HL-60 (cell line): ENCODE measurements around the gene TYK2.
"Not testable (repeated sequence)": the region's sequence is repeated elsewhere in the genome, so short reads cannot be mapped to it uniquely, and the experiment has no call there.

ENCODE experiments used
- DNase-seq, 2 experiments: peaks; one replicate each; pipeline ENCODE4 v3.0.0-alpha.2; 2010 to 2020; ENCODE audit warnings: low read depth in 1 of 2, low spot score in 1 of 2
- H3K27ac ChIP-seq: fragments of 250-450 bp; sonication (Bioruptor Pico); replicated peaks from 2 replicates; pipeline ENCODE4 v1.5.1; 2020; ENCODE audit warnings: mild to moderate bottlenecking, moderate library complexity
- H3K27me3 ChIP-seq: fragments of 250-450 bp; sonication (Bioruptor Pico); 2 replicates; pipeline ENCODE4 v1.5.1; 2021; ENCODE audit warnings: mild to moderate bottlenecking, moderate library complexity; ENCODE audit not compliant: insufficient read depth, poor library complexity, severe bottlenecking
- H3K4me3 ChIP-seq: replicated peaks from 2 replicates; pipeline ENCODE4 v1.5.1; 2011; ENCODE audit warnings: mild to moderate bottlenecking, control low read depth, low read length; ENCODE audit not compliant: insufficient read depth
- GABPA ChIP-seq: IDR thresholded peaks from 2 replicates; pipeline ENCODE4 v1.6.1; 2012; ENCODE audit warnings: low read depth
- POLR2AphosphoS5 ChIP-seq: IDR thresholded peaks from 2 replicates; pipeline ENCODE4 v1.6.1; 2012; ENCODE audit warnings: low read depth
- REST ChIP-seq: IDR thresholded peaks from 2 replicates; pipeline ENCODE4 v1.6.1; 2012; ENCODE audit warnings: low read depth; ENCODE audit not compliant: insufficient replicate concordance
- SPI1 ChIP-seq: IDR thresholded peaks from 2 replicates; pipeline ENCODE4 v1.6.1; 2012; ENCODE audit warnings: low read depth, mild to moderate bottlenecking, borderline replicate concordance
- TF ChIP-seq, protein P1 (sequence below): IDR thresholded peaks from one replicate; pipeline ENCODE4 v1.5.1; 2011; ENCODE audit warnings: low read length, control low read depth, inconsistent platforms; ENCODE audit not compliant: insufficient read depth

The TYK2 gene

GRCh38 chr19:10338940-10339339, 41.4 kb downstream of the TYK2 start:
- no peak for DNase-seq
- H3K27ac ChIP-seq = peak overlapping the region; percentile 76
- peak overlapping the region; percentile 72 for H3K4me3 ChIP-seq
- no peaks in the 10 kb centered on the region for H3K27me3 ChIP-seq
- no peak for TF ChIP-seq POLR2AphosphoS5
- no peak for TF ChIP-seq SPI1
- TF ChIP-seq GABPA = no peak
- TF ChIP-seq REST = no peak
- TF ChIP-seq, protein P1, sequence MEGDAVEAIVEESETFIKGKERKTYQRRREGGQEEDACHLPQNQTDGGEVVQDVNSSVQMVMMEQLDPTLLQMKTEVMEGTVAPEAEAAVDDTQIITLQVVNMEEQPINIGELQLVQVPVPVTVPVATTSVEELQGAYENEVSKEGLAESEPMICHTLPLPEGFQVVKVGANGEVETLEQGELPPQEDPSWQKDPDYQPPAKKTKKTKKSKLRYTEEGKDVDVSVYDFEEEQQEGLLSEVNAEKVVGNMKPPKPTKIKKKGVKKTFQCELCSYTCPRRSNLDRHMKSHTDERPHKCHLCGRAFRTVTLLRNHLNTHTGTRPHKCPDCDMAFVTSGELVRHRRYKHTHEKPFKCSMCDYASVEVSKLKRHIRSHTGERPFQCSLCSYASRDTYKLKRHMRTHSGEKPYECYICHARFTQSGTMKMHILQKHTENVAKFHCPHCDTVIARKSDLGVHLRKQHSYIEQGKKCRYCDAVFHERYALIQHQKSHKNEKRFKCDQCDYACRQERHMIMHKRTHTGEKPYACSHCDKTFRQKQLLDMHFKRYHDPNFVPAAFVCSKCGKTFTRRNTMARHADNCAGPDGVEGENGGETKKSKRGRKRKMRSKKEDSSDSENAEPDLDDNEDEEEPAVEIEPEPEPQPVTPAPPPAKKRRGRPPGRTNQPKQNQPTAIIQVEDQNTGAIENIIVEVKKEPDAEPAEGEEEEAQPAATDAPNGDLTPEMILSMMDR = no peak

- not testable (repeated sequence) for H3K4me3 ChIP-seq, H3K27me3 ChIP-seq, H3K27ac ChIP-seq, DNase-seq
Observed at GRCh38 chr19:10336725-10337124, 43.6 kb downstream of the TYK2 start.

DNA sequence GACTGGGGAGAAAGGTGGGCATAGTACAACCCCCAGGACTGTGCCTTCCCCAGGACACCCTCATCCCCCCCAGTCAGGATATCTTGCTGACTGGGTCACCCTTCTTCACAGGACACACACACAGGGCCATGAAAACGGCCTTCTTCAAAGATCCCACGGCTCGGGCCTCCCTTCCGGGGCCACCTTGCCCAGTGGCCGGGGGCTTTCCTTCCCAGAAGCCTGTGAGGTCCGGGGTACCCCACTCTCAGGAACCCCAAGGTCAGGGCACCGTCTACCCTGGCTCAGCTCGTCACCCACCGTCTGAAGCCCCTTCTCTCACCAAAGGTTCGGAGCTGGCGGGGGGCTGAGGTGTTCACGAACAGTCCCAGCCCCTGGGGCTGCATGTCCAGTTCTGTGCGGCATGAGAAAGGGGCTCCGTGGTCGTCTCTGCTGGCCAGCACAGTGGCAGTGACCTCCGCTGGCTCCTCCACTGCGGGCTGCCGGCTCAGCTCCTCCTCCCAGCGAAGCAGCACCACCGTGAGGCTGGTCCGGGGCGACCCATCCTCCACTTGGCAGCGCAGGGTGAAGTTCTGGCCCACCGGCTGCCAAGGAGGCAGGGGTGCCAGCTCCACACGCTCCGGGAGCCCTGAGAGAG, 44.9 kb downstream of the TYK2 start:
- no peak overlapping the region for H3K27ac ChIP-seq
- H3K4me3 ChIP-seq = no peak overlapping the region

More for the DNA sequence above, 44.9 kb downstream of the TYK2 start:
- TF ChIP-seq, protein P1 = no peak
- TF ChIP-seq POLR2AphosphoS5 (no peak), REST (no peak)
- no peaks in the 10 kb centered on the region for H3K27me3 ChIP-seq
- DNase-seq = no peak
